Measurements from ENCODE around the gene SCYGR6. TPM values are rescaled to one million over a fixed set of nuclear protein-coding genes. Genes with fewer than 3 reads are reported as not detected.

SCYGR6 gene
- total RNA-seq, 1 donor from 2014 or later = not detected

DNA sequence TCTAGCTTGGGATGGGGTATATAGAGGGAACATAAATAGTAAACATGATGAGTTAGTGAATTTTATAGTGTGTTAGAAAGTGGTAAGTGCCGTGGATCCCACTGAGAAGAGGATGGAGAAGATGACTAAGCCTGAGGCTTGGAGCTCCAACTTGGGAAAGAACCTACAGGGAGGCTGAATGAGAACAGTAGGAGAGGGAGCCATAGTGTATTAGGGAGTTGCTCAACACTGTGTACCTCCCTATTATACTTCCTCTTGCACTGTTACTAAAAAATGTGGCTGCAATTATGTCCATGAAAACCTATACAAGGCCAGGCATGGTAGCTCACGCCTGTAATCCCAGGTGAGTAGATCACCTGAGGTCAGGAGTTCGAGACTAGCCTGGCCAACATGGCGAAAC lies 3.9 kb downstream of the SCYGR6 start:
- no peak overlapping the region for H3K27ac ChIP-seq
- no peaks in the 10 kb centered on the region for H3K27me3 ChIP-seq
- no peak for DNase-seq (ENCODE audit: extremely low spot score in 2 of 2)
- no peaks in the 10 kb centered on the region for H3K36me3 ChIP-seq
- no peaks in the 10 kb centered on the region for H3K9me3 ChIP-seq
- intact Hi-C loops (cut with DNase I) = no loop called here
- H3K4me3 ChIP-seq = no peak overlapping the region
- peaks cover 14% of the 10 kb centered on the region for H3K4me1 ChIP-seq
- TF ChIP-seq POLR2A (IDR thresholded peaks at IDR 0.05) (no peak), CTCF (IDR thresholded peaks at IDR 0.05) (no peak), POLR2AphosphoS5 (IDR thresholded peaks at IDR 0.05; ENCODE audit: insufficient read depth in 1 of 2, low read depth in 1 of 2) (no peak)

- no peak for DNase-seq (ENCODE audit: extremely low spot score in 2 of 2)
- Histone ChIP-seq H3K36me3 (no peaks in the 10 kb centered on the region), H3K4me1 (peaks cover 14% of the 10 kb centered on the region), H3K27me3 (no peaks in the 10 kb centered on the region), H3K9me3 (no peaks in the 10 kb centered on the region), H3K27ac (no peak overlapping the region), H3K4me3 (no peak overlapping the region)
- no peak for TF ChIP-seq POLR2A (IDR thresholded peaks at IDR 0.05)
- no peak for TF ChIP-seq POLR2AphosphoS5 (IDR thresholded peaks at IDR 0.05; ENCODE audit: insufficient read depth in 1 of 2, low read depth in 1 of 2)
- intact Hi-C loops (cut with DNase I) = no loop called here
Measured at GRCh38 chr2:227719641-227720040, 4.9 kb downstream of the SCYGR6 start.

GRCh38 chr2:227717687-227718567 lies 6.6 kb downstream of the SCYGR6 start, which contains the start of gene SLC19A3:
TSS of gene SLC19A3 (minus strand) at chr2:227718028. CDS start at chr2:227702318, 15,710 bp downstream.
- H3K4me1 ChIP-seq = peaks cover 14% of the 10 kb centered on the region
- DNase-seq (ENCODE audit: extremely low spot score in 2 of 2) = peak in 1 of 2 donors; percentile 91
- peak within 1 kb of the TSS; percentile 34 for H3K27ac ChIP-seq
- TF ChIP-seq CTCF (IDR thresholded peaks at IDR 0.05) (no peak), POLR2A (IDR thresholded peaks at IDR 0.05) (no peak), POLR2AphosphoS5 (IDR thresholded peaks at IDR 0.05; ENCODE audit: insufficient read depth in 1 of 2, low read depth in 1 of 2) (peak; percentile 37 to 67)
- intact Hi-C loops (cut with DNase I) = no loop called here
- H3K4me3 ChIP-seq = peak within 1 kb of the TSS; percentile 34 to 36
- H3K27me3 ChIP-seq = no peaks in the 10 kb centered on the region
- H3K9me3 ChIP-seq = no peaks in the 10 kb centered on the region
- H3K36me3 ChIP-seq = no peaks in the 10 kb centered on the region

DNA sequence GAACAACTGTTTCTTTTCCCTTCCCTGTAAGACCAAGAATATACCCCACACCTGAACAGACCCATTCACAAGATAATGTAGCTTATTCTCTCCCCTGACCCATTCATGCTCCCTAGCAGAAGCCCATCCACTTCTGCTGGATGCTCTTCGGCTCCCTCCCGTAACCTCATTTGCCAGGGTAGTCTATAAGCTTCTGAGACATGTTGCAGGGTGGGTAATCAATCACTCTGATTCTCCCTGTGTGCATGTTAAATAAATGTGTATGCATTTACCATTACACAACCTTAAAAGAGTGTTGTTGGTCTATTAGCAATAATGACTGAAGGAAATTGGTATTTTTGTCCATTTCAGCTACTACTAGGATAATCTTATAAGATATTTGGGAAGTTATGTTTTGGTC lies 8.1 kb downstream of the SCYGR6 start:
- Histone ChIP-seq H3K4me3 (no peak overlapping the region), H3K36me3 (no peaks in the 10 kb centered on the region), H3K27me3 (no peaks in the 10 kb centered on the region), H3K4me1 (peaks cover 14% of the 10 kb centered on the region), H3K27ac (no peak overlapping the region), H3K9me3 (no peaks in the 10 kb centered on the region)
- TF ChIP-seq POLR2AphosphoS5 (IDR thresholded peaks at IDR 0.05; ENCODE audit: insufficient read depth in 1 of 2, low read depth in 1 of 2) (no peak), CTCF (IDR thresholded peaks at IDR 0.05) (no peak), POLR2A (IDR thresholded peaks at IDR 0.05) (no peak)
- no peak for DNase-seq (ENCODE audit: extremely low spot score in 2 of 2)
- intact Hi-C loops (cut with DNase I) = no loop called here

- H3K36me3 ChIP-seq = no peaks in the 10 kb centered on the region
- no peak overlapping the region for H3K4me3 ChIP-seq
- no peaks in the 10 kb centered on the region for H3K27me3 ChIP-seq
- TF ChIP-seq POLR2AphosphoS5 (IDR thresholded peaks at IDR 0.05; ENCODE audit: insufficient read depth in 1 of 2, low read depth in 1 of 2) = no peak
- TF ChIP-seq CTCF (IDR thresholded peaks at IDR 0.05) = no peak
- TF ChIP-seq POLR2A (IDR thresholded peaks at IDR 0.05) = no peak
- H3K4me1 ChIP-seq = peaks cover 6% of the 10 kb centered on the region
- no peak overlapping the region for H3K27ac ChIP-seq
- no peak for DNase-seq (ENCODE audit: extremely low spot score in 2 of 2)
- intact Hi-C loops (cut with DNase I) = no loop called here
- H3K9me3 ChIP-seq = no peaks in the 10 kb centered on the region
Measured at GRCh38 chr2:227713291-227713690, 11.3 kb downstream of the SCYGR6 start.
